Measurements from ENCODE around the gene FAM219A.

The FAM219A gene

GRCh38 chr9:34400686-34401602, 57.4 kb downstream of the FAM219A start:
- no peak for DNase-seq (ENCODE audit: low read depth in 2 of 2)

GRCh38 chr9:34400275-34400674, 58.1 kb downstream of the FAM219A start:
- no peak for DNase-seq (ENCODE audit: low read depth in 2 of 2)

- no peak for DNase-seq (ENCODE audit: low read depth in 2 of 2)
Observed at GRCh38 chr9:34399729-34400128, 58.6 kb downstream of the FAM219A start.

- DNase-seq (ENCODE audit: low read depth in 2 of 2): no peak
Observed at GRCh38 chr9:34398875-34399274, 59.5 kb downstream of the FAM219A start.

- DNase-seq (ENCODE audit: low read depth in 2 of 2): no peak
Observed at GRCh38 chr9:34396276-34397214, 61.8 kb downstream of the FAM219A start.

GRCh38 chr9:34392511-34392910, 65.9 kb downstream of the FAM219A start:
- DNase-seq (ENCODE audit: low read depth in 2 of 2): no peak

- no peak for DNase-seq (ENCODE audit: low read depth in 2 of 2)
Observed at GRCh38 chr9:34387239-34387638, 71.1 kb downstream of the FAM219A start.

GRCh38 chr9:34386656-34387055, 71.7 kb downstream of the FAM219A start:
- DNase-seq (ENCODE audit: low read depth in 2 of 2): no peak

GRCh38 chr9:34385561-34386230, 72.7 kb downstream of the FAM219A start:
- DNase-seq (ENCODE audit: low read depth in 2 of 2): no peak

GRCh38 chr9:34384368-34385165, 73.8 kb downstream of the FAM219A start:
- no peak for DNase-seq (ENCODE audit: low read depth in 2 of 2)

GRCh38 chr9:34383904-34384303, 74.5 kb downstream of the FAM219A start:
- no peak for DNase-seq (ENCODE audit: low read depth in 2 of 2)

GRCh38 chr9:34382879-34383278, 75.5 kb downstream of the FAM219A start:
- no peak for DNase-seq (ENCODE audit: low read depth in 2 of 2)

- no peak for DNase-seq (ENCODE audit: low read depth in 2 of 2)
Observed at GRCh38 chr9:34382054-34382453, 76.3 kb downstream of the FAM219A start.

GRCh38 chr9:34381323-34381722, 77.0 kb downstream of the FAM219A start:
- no peak for DNase-seq (ENCODE audit: low read depth in 2 of 2)

GRCh38 chr9:34380511-34381315, 77.7 kb downstream of the FAM219A start:
- DNase-seq (ENCODE audit: low read depth in 2 of 2): peak; percentile 74 to 75

- DNase-seq (ENCODE audit: low read depth in 2 of 2): no peak
Observed at GRCh38 chr9:34380034-34380510, 78.3 kb downstream of the FAM219A start.

GRCh38 chr9:34379334-34380033, 78.9 kb downstream of the FAM219A start:
- peak; percentile 88 to 93 for DNase-seq (ENCODE audit: low read depth in 2 of 2)

GRCh38 chr9:34378376-34379060, 79.9 kb downstream of the FAM219A start:
- no peak for DNase-seq (ENCODE audit: low read depth in 2 of 2)

- no peak for DNase-seq (ENCODE audit: low read depth in 2 of 2)
Observed at GRCh38 chr9:34377404-34377746, 81.0 kb downstream of the FAM219A start.

Data from stimulated activated CD4-positive, alpha-beta T cell treated with anti-CD3 and anti-CD28 coated beads, Interleukin-4, amount 100 ng/mL, for 48 hours (primary cell).